Activated T-helper 2 cell treated with anti-CD3 and anti-CD28 coated beads, Interferon-gamma antibody, Interleukin-2, Interleukin-4, amounts not matched to agents 10 μg/mL and 5 μg/mL and 100 μg/mL, durations not matched to agents 14 hours and 24 hours and 36 hours (primary cell): ENCODE measurements around the gene SHB. TPM values are rescaled to one million over a fixed set of nuclear protein-coding genes. Genes with fewer than 3 reads are reported as not detected.

Experiments used
- DNase-seq: peaks from one replicate; pipeline ENCODE4 v3.0.0; 2021; ENCODE audit warnings: low spot score
- H3K27ac Mint-ChIP-seq: one replicate; pipeline ENCODE4 v1.8.0; 2021; ENCODE audit warnings: mixed read lengths
- H3K27me3 Mint-ChIP-seq: one replicate; pipeline ENCODE4 v1.8.0; 2021; ENCODE audit warnings: low read depth, mixed read lengths
- H3K36me3 Mint-ChIP-seq: one replicate; pipeline ENCODE4 v1.8.0; 2021; ENCODE audit warnings: low read depth, mixed read lengths
- H3K4me1 Mint-ChIP-seq: one replicate; pipeline ENCODE4 v1.8.0; 2021; ENCODE audit warnings: low read depth, mixed read lengths
- H3K4me3 Mint-ChIP-seq: one replicate; pipeline ENCODE4 v1.8.0; 2021; ENCODE audit warnings: low read depth, mild to moderate bottlenecking, moderate library complexity, mixed read lengths
- H3K9me3 Mint-ChIP-seq: one replicate; pipeline ENCODE4 v1.8.0; 2021; ENCODE audit warnings: mixed read lengths
- intact Hi-C: fragments of 100-400 bp; cut with micrococcal nuclease; formaldehyde crosslinking; loops from one replicate; pipeline ENCODE4 v1.15.1; 2023
- total RNA-seq: library from RNA; stranded (reverse); gene quantifications from 2 replicates; pipeline ENCODE4 v1.2.3, GENCODE V29; 2022

Gene SHB
- total RNA-seq, 1 donor from 2014 or later, result 1.9 TPM

DNA sequence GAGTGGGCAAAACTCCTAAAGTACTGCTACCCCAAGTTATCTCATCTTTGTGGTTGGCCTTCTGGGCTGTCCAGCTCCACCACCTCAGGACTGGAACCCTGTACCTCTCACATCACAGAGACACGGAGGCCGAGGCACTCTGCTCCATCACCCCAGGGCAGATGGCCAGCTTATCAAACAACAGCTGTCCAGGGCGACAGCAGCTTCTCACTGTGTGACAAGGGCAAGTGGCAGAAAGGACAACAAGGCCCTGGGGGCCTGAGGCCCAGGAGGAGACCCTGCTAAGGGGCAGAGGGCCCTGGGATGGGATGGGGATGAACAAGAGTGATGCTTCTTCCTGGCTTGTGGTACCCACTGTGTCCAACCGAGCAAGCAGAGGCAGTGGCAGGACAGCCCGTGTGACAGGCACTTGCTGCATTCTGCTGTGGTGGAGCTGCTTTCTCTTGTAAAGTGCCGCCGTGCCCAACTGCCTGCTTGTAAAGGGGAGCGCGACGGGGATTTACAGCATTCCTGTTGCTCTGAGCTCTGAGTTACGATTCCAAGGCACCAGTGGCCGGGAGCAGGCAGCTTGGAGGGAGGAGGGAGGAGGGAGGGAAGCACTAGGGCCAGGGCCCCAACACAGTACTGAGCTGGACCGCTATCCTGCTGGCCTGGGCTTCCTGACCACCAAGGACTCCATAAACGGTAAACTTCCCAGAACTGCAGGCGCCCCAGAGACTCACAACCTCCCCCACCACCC is 71.2 kb downstream of the SHB start:
- H3K27me3 Mint-ChIP-seq, result no peaks in the 10 kb centered on the region
- no peak overlapping the region for H3K4me3 Mint-ChIP-seq
- intact Hi-C loops, result no loop called here
- H3K4me1 Mint-ChIP-seq, result peaks cover 46% of the 10 kb centered on the region
- DNase-seq, result no peak
- H3K36me3 Mint-ChIP-seq, result no peaks in the 10 kb centered on the region
- H3K27ac Mint-ChIP-seq, result no peak overlapping the region
- H3K9me3 Mint-ChIP-seq, result no peaks in the 10 kb centered on the region

DNA sequence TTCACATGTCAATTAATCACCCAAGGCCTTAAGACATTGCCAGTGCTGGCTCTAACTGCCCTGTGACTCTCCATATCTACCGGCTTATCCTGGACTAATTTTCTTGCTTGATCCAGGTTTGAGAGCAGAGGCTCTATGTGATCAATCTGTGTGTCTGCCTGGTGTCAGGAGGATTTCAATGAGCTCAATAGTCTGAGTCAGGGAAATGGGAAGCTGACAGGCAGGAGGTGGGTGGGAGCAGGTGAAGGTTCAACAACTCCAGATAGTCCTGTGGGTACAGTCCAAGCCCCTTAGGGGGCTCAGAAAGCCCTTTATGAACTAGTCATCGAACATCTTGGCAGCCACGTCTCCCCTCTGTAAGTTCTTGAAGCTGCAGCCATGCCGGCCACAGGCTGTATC is 72.2 kb downstream of the SHB start:
- no peaks in the 10 kb centered on the region for H3K36me3 Mint-ChIP-seq
- no peak overlapping the region for H3K4me3 Mint-ChIP-seq
- H3K27ac Mint-ChIP-seq, result no peak overlapping the region
- no peak for DNase-seq
- peaks cover 38% of the 10 kb centered on the region for H3K4me1 Mint-ChIP-seq
- H3K27me3 Mint-ChIP-seq, result no peaks in the 10 kb centered on the region
- H3K9me3 Mint-ChIP-seq, result no peaks in the 10 kb centered on the region
- intact Hi-C loops, result no loop called here

DNA sequence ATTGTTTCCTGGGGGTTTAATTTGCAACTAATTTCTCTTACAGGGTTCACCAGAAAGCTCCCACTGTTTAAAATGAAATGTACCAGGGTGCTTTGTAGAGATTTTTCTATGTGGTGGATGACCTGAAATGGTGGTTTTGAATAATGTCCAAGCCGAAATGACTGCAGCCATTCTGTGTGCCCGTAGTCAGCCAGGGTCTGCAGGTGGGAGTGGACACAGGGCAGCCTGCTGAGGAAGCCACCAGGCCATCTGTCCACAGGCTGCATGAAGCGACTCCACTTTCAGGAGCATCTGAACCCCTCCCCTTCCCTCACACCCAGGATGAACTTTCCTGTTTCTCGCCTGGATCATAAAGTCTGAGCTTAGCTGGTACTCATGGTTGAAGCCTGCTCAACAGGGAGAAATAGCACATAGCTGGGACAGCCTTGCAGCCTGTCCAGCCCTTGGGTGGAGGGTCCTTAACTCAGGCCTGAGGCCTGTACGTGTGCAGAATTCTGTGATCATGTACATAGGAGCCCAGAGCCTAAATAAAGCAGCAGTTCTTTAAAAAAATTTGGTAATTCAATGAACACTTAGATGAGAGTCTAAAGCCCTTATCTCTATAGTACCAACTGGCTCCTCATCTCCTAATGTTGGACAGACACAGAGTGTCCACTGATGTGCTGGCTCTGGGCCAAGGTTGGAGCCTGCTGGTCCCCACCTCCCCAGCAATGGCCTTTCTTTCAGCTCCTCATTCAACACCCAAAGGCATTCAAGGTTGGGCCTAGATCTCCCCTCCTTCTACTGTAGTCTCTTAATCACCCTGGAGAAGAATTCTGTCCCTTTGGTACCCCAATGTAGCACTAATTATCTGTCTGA is 72.8 kb downstream of the SHB start:
- Mint-ChIP-seq H3K4me3 (no peak overlapping the region), H3K9me3 (no peaks in the 10 kb centered on the region), H3K36me3 (no peaks in the 10 kb centered on the region), H3K27me3 (no peaks in the 10 kb centered on the region), H3K27ac (no peak overlapping the region), H3K4me1 (peaks cover 33% of the 10 kb centered on the region)
- intact Hi-C loops, result loop anchor here (2.0 kb wide), 3 partner anchors 13 to 41 kb away; no protein-coding TSS in a partner anchor
- DNase-seq, result no peak

DNA sequence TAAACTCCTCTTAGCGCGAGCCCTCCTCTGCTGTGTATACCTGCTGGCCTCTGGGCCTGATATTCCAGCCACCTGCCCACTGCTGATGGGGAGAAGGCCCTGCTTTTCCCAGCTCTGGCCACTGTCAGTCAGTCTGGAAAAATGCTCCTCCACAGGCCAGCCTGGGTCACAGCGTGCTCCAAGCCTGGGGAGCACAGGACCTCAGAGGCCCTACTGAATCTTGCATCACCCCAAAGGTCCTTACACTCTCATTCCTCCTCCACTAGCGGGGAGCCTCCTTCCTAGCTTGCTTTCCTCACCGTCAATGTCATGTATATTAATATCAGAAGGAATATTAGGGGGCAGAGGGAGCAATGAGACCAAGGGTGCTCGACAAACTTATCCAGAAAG is 73.7 kb downstream of the SHB start:
- Mint-ChIP-seq H3K4me1 (peaks cover 30% of the 10 kb centered on the region), H3K27me3 (no peaks in the 10 kb centered on the region), H3K27ac (peak overlapping the region; percentile 23), H3K9me3 (no peaks in the 10 kb centered on the region), H3K36me3 (no peaks in the 10 kb centered on the region), H3K4me3 (no peak overlapping the region)
- no peak for DNase-seq
- intact Hi-C loops, result loop anchor here (2.0 kb wide), 3 partner anchors 13 to 41 kb away; no protein-coding TSS in a partner anchor

DNA sequence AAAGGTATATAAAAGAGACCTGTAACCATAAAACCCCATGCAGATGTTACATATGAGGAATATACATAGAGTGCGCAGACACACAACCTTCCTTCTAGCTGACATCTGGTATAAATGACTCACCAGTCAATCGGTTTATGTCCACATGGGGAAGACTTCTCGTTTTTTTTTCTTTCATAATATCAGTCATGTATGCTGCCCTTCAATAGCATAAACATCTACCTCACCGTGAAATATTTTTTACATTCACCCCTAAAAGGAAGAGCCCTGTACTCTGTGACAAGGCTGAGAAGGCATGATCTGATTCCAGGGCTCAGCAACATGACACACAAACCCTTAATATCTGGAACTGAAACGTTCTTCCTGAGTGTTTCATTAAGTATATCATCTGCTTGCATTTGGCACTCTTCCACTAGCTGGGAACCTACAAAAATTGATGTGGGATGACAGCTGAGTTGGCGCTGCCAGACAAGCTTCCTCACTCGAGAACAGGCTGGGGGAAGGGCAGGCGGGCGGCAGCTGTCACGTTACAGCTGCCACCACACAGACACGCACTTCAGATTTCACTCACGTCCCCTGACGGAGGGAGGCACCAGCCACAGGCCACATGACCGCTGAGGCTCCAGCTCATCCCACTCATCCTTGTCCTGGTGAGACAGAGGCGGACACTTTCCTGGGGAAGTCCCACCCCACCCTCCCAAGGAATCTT is 74.2 kb downstream of the SHB start:
- peak; percentile 20 for DNase-seq
- intact Hi-C loops, result loop anchor here (2.0 kb wide), 3 partner anchors 14 to 40 kb away; no protein-coding TSS in a partner anchor

DNA sequence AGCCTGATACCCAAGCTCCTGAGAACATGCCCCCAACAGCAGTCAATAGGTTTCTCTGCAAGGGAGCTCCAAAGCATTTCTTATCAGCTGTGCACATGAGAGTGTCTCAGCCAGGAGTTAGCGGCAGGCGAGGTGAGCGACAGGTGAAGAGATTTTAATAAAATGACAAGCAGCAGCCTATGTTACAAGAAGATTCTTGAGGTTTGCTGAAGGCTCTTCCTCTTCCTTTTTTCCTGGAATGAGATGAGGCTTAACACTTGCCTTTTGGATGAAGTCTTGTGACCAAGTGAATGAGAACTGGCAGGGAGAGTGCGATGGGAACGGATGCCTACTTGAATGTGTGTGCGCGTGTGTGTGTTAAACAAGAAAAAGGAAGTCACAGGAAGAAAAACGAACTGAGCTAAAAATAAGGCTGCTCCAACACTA is 76.1 kb downstream of the SHB start:
- H3K4me1 Mint-ChIP-seq, result peaks cover 24% of the 10 kb centered on the region
- H3K27ac Mint-ChIP-seq, result no peak overlapping the region
- no peaks in the 10 kb centered on the region for H3K36me3 Mint-ChIP-seq
- DNase-seq, result no peak
- H3K4me3 Mint-ChIP-seq, result no peak overlapping the region
- no peaks in the 10 kb centered on the region for H3K9me3 Mint-ChIP-seq
- no peaks in the 10 kb centered on the region for H3K27me3 Mint-ChIP-seq
- intact Hi-C loops, result no loop called here

More for the DNA sequence above, 74.2 kb downstream of the SHB start:
- Mint-ChIP-seq H3K4me1 (peaks cover 28% of the 10 kb centered on the region), H3K36me3 (no peaks in the 10 kb centered on the region), H3K4me3 (peak overlapping the region; percentile 49), H3K27ac (peak overlapping the region; percentile 89), H3K9me3 (no peaks in the 10 kb centered on the region), H3K27me3 (no peaks in the 10 kb centered on the region)

DNA sequence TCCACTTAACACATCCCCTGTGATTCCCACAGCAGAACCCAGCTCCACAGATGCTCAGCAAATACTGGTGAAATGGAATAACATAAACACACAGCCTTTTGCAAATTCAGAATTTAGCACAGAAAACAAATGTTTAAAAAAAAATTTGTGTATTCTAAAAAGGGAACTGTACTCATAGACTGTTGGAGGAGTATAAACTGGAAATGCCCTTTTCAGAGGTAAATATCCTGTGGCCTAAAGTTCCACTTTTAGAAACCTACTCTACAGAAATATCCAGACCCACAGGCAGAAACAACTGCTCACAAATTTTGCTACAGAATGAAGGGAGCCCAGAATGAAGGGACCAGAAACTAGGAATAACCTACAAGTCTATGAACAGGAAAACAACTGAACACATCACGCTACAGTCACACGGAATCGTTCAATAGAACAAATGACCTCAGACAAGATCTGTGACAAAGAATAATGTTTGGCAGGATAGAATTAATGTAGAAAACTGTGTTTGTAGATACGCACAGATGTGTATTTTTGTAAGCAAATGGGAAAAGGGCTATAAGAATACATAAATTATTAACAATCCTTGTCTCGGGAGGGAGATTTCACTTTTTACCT is 78.5 kb downstream of the SHB start:
- H3K27me3 Mint-ChIP-seq, result no peaks in the 10 kb centered on the region
- intact Hi-C loops, result no loop called here
- no peak for DNase-seq
- no peaks in the 10 kb centered on the region for H3K9me3 Mint-ChIP-seq
- H3K36me3 Mint-ChIP-seq, result no peaks in the 10 kb centered on the region
- no peak overlapping the region for H3K4me3 Mint-ChIP-seq
- H3K27ac Mint-ChIP-seq, result no peak overlapping the region
- peaks cover 22% of the 10 kb centered on the region for H3K4me1 Mint-ChIP-seq

DNA sequence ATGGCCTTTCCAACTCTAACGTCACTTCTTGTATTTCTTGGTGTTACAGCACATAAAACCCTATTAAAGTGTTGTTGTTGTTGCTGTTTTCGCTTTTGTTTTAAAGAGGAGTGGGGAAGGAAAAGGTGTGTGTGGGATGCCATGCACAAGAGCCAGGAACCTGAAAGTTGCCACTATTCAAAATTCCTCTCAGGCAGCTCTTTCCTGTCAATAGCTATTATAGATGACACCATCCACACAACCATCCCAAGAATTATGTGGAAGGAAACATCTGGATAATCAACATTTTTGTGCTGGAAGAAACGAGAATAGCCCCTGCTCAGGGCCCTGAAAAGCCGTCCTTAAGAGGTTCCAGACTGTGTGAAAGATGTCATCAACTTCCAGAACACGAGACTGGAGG is 79.3 kb downstream of the SHB start:
- no peak for DNase-seq
- H3K27me3 Mint-ChIP-seq, result no peaks in the 10 kb centered on the region
- intact Hi-C loops, result no loop called here
- H3K9me3 Mint-ChIP-seq, result no peaks in the 10 kb centered on the region
- peaks cover 15% of the 10 kb centered on the region for H3K4me1 Mint-ChIP-seq
- H3K27ac Mint-ChIP-seq, result no peak overlapping the region
- H3K4me3 Mint-ChIP-seq, result no peak overlapping the region
- H3K36me3 Mint-ChIP-seq, result no peaks in the 10 kb centered on the region

DNA sequence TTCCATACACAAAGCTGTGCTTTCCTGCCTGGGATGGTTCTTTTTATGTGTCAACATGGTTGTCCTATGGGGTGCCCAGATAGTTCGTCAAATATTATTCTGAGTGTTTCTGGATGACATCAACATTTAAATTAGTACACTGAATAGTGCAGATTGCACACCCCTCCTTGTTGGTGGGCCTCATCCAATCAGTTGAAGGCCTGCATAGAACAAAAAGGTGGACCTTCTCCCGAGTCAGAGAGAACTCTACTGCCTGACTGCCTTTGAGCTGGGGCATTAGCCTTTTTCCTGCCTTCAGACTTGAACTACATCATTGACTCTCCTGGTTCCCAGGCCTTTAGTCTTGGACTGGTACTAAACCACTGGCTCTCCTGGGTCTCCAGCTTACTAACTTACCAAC is 80.4 kb downstream of the SHB start:
- intact Hi-C loops, result no loop called here
- Mint-ChIP-seq H3K4me3 (no peak overlapping the region), H3K4me1 (peaks cover 9% of the 10 kb centered on the region), H3K27me3 (no peaks in the 10 kb centered on the region), H3K27ac (no peak overlapping the region), H3K9me3 (no peaks in the 10 kb centered on the region), H3K36me3 (no peaks in the 10 kb centered on the region)
- DNase-seq, result no peak

DNA sequence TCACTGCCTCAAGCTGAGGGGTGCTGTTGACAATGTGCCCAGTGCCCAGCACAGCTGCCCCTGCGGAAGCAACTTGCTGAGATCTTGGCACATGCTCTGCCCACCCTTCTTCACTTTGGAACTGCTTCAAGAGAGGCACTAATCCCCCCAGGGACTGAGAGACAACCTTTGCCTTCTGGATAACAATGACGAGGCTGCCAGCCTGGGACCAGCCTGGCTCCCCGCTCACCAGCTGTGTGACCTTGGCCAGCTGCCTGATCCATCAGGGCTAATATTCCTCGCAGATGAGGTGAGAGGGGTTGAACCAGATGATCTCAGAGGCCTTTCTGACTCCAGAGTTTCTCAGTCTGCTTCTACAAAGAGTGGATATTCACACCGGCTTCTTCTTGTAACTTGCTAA is 81.0 kb downstream of the SHB start:
- Mint-ChIP-seq H3K27ac (no peak overlapping the region), H3K27me3 (no peaks in the 10 kb centered on the region), H3K4me3 (no peak overlapping the region), H3K4me1 (peaks cover 8% of the 10 kb centered on the region), H3K36me3 (no peaks in the 10 kb centered on the region), H3K9me3 (no peaks in the 10 kb centered on the region)
- DNase-seq, result no peak
- intact Hi-C loops, result no loop called here

DNA sequence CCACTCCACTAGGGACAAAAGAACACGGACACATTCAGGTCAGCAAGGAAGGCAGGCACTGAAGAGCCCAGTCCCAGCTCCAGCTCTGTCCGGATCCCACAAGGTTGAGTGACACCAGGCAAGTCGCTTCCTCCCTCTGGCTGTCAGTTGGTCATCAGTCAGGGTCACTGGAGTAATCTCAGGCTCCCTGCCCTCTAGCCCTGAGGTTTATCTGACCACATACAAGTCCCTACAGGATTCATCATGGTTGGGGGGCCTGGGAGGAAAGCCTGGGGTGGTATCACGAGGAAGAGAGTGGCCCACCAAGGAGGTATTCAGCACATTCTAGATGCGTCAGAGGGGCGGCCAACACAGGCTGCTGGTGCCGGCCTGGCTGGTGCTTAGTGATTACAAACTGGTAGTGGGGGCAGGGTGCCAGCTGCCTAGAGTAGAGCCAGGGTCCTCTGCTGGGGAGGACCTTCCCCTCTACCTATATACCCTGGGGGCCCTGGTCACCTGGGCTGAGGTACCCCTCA is 81.5 kb downstream of the SHB start:
- H3K4me3 Mint-ChIP-seq, result no peak overlapping the region
- no peaks in the 10 kb centered on the region for H3K9me3 Mint-ChIP-seq
- peaks cover 4% of the 10 kb centered on the region for H3K4me1 Mint-ChIP-seq

DNA sequence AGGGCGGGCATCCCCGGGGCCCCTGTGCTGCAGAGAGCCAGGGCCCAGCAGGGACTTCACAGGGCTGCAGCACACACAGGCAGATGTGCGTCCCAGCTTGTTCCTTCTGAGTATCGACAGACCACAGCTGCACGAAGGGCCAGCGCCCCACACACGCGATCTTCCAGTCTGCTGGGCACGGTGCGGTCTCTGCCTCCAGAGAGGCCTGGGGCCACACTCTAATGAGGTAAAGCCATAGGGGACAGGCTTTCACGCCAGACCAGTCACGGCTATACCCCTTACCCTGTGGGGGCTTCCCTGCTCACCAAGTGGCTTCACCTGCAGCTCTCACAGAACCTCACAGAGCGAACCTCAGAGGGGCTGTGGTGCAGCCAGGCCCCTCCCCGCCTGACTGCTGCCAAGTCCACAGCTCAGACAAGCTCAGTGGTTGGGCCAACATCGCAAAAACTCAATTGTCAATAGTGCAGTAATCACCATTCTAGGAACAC is 82.2 kb downstream of the SHB start:
- intact Hi-C loops, result no loop called here
- no peaks in the 10 kb centered on the region for H3K9me3 Mint-ChIP-seq
- H3K4me1 Mint-ChIP-seq, result peaks cover 4% of the 10 kb centered on the region
- no peak overlapping the region for H3K4me3 Mint-ChIP-seq
- H3K27ac Mint-ChIP-seq, result no peak overlapping the region
- no peak for DNase-seq
- H3K36me3 Mint-ChIP-seq, result no peaks in the 10 kb centered on the region
- no peaks in the 10 kb centered on the region for H3K27me3 Mint-ChIP-seq

More for the DNA sequence above, 81.5 kb downstream of the SHB start:
- no peak for DNase-seq
- intact Hi-C loops, result no loop called here
- Mint-ChIP-seq H3K36me3 (no peaks in the 10 kb centered on the region), H3K27ac (no peak overlapping the region), H3K27me3 (no peaks in the 10 kb centered on the region)
